ENCODE data around the gene PRSS27.
A peak's percentile ranks its signal among the peaks of the same experiment; 100 is the strongest.

PRSS27 gene

DNA sequence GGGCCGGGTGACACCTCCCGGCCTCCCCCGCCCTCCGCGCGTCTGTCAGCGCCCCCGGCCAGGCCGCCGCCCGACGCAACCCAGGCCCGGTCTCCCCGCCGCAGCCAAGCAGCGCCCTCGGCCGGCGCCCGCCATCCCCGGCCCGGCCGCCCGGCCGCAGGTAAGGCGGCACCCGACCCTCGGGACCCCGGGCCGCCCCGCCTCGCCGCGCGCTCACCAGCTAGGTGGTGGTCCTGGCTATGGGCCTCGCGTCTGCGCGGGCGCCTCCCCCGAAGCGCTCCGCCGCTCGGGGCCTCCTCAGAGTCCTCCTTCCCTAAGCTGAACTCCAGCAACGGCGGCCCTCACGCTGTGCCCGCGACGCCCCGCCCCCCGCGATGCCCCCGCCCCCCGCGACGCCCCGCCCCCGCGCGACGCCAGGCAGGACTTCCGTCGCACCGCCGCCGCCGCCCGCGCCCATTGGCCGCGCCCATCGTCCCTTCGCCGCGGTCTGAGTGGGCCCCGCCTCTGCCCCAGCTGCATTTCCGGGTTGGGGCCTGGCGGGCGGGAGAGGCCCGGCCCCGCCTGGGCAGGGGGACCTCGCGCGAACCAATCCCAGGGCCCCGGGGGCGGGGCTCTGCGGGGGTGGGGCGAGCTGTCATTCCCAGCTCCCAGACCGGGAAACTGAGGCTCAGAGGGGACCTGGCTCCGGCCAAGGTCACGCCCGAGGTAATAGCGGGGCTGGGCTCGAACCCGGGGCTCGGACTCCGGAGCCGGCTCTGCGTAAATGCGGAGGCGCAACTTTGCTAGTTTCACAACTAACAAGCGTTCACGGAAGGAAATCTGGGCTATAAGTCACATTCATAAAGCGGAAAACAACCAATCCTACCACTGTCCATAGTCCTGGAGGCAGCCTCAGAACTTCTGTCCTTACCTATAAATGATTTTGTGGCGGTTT, 46.7 kb downstream of the PRSS27 start (continued):
- TF ChIP-seq ZNF341 (tag by site-specific recombination; IDR thresholded peaks at IDR 0.05; ENCODE audit: low read depth) (no peak), ZNF501 (tag by site-specific recombination; IDR thresholded peaks at IDR 0.05) (no peak), ZNF211 (tag by site-specific recombination; IDR thresholded peaks at IDR 0.05; ENCODE audit: low read depth) (no peak), ZNF184 (tag by site-specific recombination; IDR thresholded peaks at IDR 0.05) (no peak), ZFHX2 (tag by site-specific recombination; conservative IDR thresholded peaks at IDR 0.05) (peak; percentile 43; the same call in 1 of the 2 replicates), KLF17 (tag by site-specific recombination; IDR thresholded peaks at IDR 0.05) (no peak), ZNF660 (tag by site-specific recombination; IDR thresholded peaks at IDR 0.05) (0 out of 2 replicates have a peak, but pooled peaks have one; percentile 14), ZNF169 (tag by site-specific recombination; IDR thresholded peaks at IDR 0.05) (no peak), ZNF747 (tag by site-specific recombination; IDR thresholded peaks at IDR 0.05) (no peak), ZBTB21 (tag by site-specific recombination; IDR thresholded peaks at IDR 0.05) (no peak), ZNF302 (tag by site-specific recombination; IDR thresholded peaks at IDR 0.05; ENCODE audit: low read depth) (no peak), SP7 (tag by site-specific recombination; IDR thresholded peaks at IDR 0.05) (no peak), KLF7 (tag by site-specific recombination; IDR thresholded peaks at IDR 0.05; ENCODE audit: borderline replicate concordance) (no peak), KLF9 (tag by site-specific recombination; IDR thresholded peaks at IDR 0.05; ENCODE audit: low read depth) (peak; percentile 76), ZNF394 (tag by site-specific recombination; IDR thresholded peaks at IDR 0.05; ENCODE audit: borderline replicate concordance) (no peak), ZNF324 (tag by site-specific recombination; IDR thresholded peaks at IDR 0.05) (no peak; the same call in 1 of the 2 replicates), KLF8 (tag by site-specific recombination; IDR thresholded peaks at IDR 0.05) (peak; percentile 71), ZNF510 (tag by site-specific recombination; IDR thresholded peaks at IDR 0.05; ENCODE audit: insufficient replicate concordance) (no peak), HOXC10 (CRISPR knock-in tag; IDR thresholded peaks at IDR 0.05) (no peak), ZIC2 (tag by site-specific recombination; IDR thresholded peaks at IDR 0.05) (no peak), ZNF132 (tag by site-specific recombination; IDR thresholded peaks at IDR 0.05; ENCODE audit: borderline replicate concordance) (no peak), ZNF24 (tag by site-specific recombination; IDR thresholded peaks at IDR 0.05) (no peak), TSHZ1 (tag by site-specific recombination; IDR thresholded peaks at IDR 0.05; ENCODE audit: borderline replicate concordance) (no peak), IKZF3 (tag by site-specific recombination; IDR thresholded peaks at IDR 0.05) (no peak), HOXA7 (CRISPR knock-in tag; IDR thresholded peaks at IDR 0.05; ENCODE audit: borderline replicate concordance) (no peak), ZNF677 (tag by site-specific recombination; IDR thresholded peaks at IDR 0.05) (no peak), ZNF48 (tag by site-specific recombination; IDR thresholded peaks at IDR 0.05) (no peak)
- TF ChIP-seq, protein P1, sequence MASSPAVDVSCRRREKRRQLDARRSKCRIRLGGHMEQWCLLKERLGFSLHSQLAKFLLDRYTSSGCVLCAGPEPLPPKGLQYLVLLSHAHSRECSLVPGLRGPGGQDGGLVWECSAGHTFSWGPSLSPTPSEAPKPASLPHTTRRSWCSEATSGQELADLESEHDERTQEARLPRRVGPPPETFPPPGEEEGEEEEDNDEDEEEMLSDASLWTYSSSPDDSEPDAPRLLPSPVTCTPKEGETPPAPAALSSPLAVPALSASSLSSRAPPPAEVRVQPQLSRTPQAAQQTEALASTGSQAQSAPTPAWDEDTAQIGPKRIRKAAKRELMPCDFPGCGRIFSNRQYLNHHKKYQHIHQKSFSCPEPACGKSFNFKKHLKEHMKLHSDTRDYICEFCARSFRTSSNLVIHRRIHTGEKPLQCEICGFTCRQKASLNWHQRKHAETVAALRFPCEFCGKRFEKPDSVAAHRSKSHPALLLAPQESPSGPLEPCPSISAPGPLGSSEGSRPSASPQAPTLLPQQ (tag by site-specific recombination; IDR thresholded peaks at IDR 0.05), result 0 out of 2 replicates have a peak, but pooled peaks have one; percentile 45
- TF ChIP-seq, protein P2, sequence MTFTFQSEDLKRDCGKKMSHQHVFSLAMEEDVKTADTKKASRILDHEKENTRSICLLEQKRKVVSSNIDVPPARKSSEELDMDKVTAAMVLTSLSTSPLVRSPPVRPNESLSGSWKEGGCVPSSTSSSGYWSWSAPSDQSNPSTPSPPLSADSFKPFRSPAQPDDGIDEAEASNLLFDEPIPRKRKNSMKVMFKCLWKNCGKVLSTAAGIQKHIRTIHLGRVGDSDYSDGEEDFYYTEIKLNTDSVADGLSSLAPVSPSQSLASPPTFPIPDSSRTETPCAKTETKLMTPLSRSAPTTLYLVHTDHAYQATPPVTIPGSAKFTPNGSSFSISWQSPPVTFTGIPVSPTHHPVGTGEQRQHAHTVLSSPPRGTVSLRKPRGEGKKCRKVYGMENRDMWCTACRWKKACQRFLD (tag by site-specific recombination; IDR thresholded peaks at IDR 0.05), result no peak
- TF ChIP-seq, protein P3, sequence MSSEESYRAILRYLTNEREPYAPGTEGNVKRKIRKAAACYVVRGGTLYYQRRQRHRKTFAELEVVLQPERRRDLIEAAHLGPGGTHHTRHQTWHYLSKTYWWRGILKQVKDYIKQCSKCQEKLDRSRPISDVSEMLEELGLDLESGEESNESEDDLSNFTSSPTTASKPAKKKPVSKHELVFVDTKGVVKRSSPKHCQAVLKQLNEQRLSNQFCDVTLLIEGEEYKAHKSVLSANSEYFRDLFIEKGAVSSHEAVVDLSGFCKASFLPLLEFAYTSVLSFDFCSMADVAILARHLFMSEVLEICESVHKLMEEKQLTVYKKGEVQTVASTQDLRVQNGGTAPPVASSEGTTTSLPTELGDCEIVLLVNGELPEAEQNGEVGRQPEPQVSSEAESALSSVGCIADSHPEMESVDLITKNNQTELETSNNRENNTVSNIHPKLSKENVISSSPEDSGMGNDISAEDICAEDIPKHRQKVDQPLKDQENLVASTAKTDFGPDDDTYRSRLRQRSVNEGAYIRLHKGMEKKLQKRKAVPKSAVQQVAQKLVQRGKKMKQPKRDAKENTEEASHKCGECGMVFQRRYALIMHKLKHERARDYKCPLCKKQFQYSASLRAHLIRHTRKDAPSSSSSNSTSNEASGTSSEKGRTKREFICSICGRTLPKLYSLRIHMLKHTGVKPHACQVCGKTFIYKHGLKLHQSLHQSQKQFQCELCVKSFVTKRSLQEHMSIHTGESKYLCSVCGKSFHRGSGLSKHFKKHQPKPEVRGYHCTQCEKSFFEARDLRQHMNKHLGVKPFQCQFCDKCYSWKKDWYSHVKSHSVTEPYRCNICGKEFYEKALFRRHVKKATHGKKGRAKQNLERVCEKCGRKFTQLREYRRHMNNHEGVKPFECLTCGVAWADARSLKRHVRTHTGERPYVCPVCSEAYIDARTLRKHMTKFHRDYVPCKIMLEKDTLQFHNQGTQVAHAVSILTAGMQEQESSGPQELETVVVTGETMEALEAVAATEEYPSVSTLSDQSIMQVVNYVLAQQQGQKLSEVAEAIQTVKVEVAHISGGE (tag by site-specific recombination; conservative IDR thresholded peaks at IDR 0.05; ENCODE audit: low read depth), result peak; percentile 29; the same call in 1 of the 2 replicates
